ENCODE measurements around the gene PDZD7. TPM values are rescaled to one million over a fixed set of nuclear protein-coding genes. Genes with fewer than 3 reads are reported as not detected.

The PDZD7 gene
- total and polyA plus RNA-seq, 2 of the 8 experiments (the other 6 are each of a cell fraction or from before 2014, with no cell fraction given), result 0.88 to 1.6 TPM

DNA sequence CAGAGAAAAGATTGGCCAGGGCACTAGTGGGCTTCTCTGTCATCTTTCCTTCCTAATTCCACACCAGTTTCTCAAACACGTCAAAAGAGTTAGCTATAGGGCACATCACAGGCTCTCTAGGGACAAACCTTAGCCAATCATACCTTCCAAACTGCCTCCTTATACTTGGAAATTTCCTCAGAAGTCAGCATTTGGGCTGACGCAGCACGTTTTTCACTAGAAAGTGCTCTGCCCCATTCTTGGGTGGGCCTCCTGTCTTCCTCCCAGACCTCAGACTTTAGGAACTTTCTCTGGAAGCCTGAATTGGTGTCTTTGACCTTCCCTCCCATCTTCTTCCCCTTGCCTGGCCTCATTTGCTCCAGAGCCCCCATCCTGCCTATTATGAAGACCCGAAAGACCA lies 11.2 kb upstream of the PDZD7 start:
- Histone ChIP-seq H3K27me3 (replicated peaks in 1 of 4; ENCODE audit: control insufficient read depth in 3 of 4, extremely low read depth in 1 of 4, insufficient read depth in 3 of 4, low read length in 3 of 4) (peaks cover 14 to 35% (median 30%) of the 10 kb centered on the region in 4 experiments), H2BK15ac (ENCODE audit: low read length) (no peak overlapping the region), H3K27ac (ENCODE audit: low read depth, low read length) (no peak overlapping the region), H4K8ac (ENCODE audit: extremely low read depth, insufficient read depth, low read length) (no peak overlapping the region), H2BK20ac (ENCODE audit: low read length) (no peak overlapping the region), H3K23ac (ENCODE audit: insufficient read length) (no peak overlapping the region), H2AK5ac (ENCODE audit: low read depth, low read length) (no peak overlapping the region), H3K79me1 (ENCODE audit: low read depth, low read length) (no peaks in the 10 kb centered on the region), H2BK5ac (ENCODE audit: low read depth, low read length) (peak overlapping the region; percentile 56; the same call in 1 of the 2 replicates), H2AFZ (ENCODE audit: low read length) (no peak overlapping the region), H3K14ac (ENCODE audit: insufficient read length) (no peak overlapping the region), H3K4ac (replicated peaks; ENCODE audit: insufficient read length, low read depth, low read length) (no peak overlapping the region), H3K9me3 (ENCODE audit: insufficient read depth in 2 of 2, low read depth in 1 of 2, low read length in 1 of 2) (no peaks in the 10 kb centered on the region), H3K23me2 (ENCODE audit: low read depth, low read length) (peaks cover 5% of the 10 kb centered on the region; the same call in 1 of the 2 replicates), H3K79me2 (ENCODE audit: control insufficient read depth in 1 of 2, insufficient read depth in 2 of 2, low read length in 2 of 2) (no peaks in the 10 kb centered on the region), H3K4me2 (ENCODE audit: insufficient read depth in 1 of 2, low read depth in 2 of 2, low read length in 2 of 2) (peak overlapping the region; percentile 75 to 86), H3K56ac (replicated peaks; ENCODE audit: insufficient read length, low read depth, low read length) (no peak overlapping the region), H4K20me1 (replicated peaks in 1 of 2; ENCODE audit: control insufficient read depth in 1 of 2, insufficient read depth in 2 of 2, low read length in 2 of 2) (peaks cover 0 to 1% of the 10 kb centered on the region in 2 experiments), H3K9ac (replicated peaks in 1 of 4; ENCODE audit: extremely low read depth in 1 of 4, low read depth in 3 of 4, low read length in 3 of 4) (no peak overlapping the region), H3K18ac (ENCODE audit: extremely low read depth, low read length) (no peak overlapping the region), H3K4me3 (ENCODE audit: extremely low read depth in 1 of 4, insufficient read depth in 2 of 4, low read depth in 3 of 4, low read length in 4 of 4) (peak overlapping the region in 2 of 4 experiments; percentile 72 to 74; a peak in 5 of 8 replicates), H4K91ac (replicated peaks; ENCODE audit: insufficient read length, low read length) (no peak overlapping the region), H3K36me3 (ENCODE audit: control insufficient read depth in 2 of 4, insufficient read depth in 4 of 4, low read length in 3 of 4) (no peaks in the 10 kb centered on the region), H2BK12ac (ENCODE audit: low read depth, low read length) (peak overlapping the region; percentile 60; the same call in 1 of the 2 replicates), H2BK120ac (replicated peaks; ENCODE audit: low read depth, low read length) (no peak overlapping the region), H4K5ac (ENCODE audit: insufficient read length, low read depth, low read length) (no peak overlapping the region), H3K4me1 (replicated peaks in 1 of 4; ENCODE audit: control insufficient read depth in 3 of 4, insufficient read depth in 4 of 4, low read length in 3 of 4) (peaks cover 3 to 17% (median 9%) of the 10 kb centered on the region in 4 experiments)
- TF ChIP-seq NRF1 (IDR thresholded peaks at IDR 0.05; ENCODE audit: low read depth, low read length) (no peak), CBX5 (IDR thresholded peaks at IDR 0.05; ENCODE audit: low read depth, low read length) (no peak)
- TF ChIP-seq, protein P1, sequence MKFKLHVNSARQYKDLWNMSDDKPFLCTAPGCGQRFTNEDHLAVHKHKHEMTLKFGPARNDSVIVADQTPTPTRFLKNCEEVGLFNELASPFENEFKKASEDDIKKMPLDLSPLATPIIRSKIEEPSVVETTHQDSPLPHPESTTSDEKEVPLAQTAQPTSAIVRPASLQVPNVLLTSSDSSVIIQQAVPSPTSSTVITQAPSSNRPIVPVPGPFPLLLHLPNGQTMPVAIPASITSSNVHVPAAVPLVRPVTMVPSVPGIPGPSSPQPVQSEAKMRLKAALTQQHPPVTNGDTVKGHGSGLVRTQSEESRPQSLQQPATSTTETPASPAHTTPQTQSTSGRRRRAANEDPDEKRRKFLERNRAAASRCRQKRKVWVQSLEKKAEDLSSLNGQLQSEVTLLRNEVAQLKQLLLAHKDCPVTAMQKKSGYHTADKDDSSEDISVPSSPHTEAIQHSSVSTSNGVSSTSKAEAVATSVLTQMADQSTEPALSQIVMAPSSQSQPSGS (IDR thresholded peaks at IDR 0.05; ENCODE audit: low read length), result no peak
- no peak for DNase-seq (ENCODE audit: low read depth in 1 of 2, low spot score in 2 of 2)
- no peak for FAIRE-seq
- ChIA-PET POLR2A (ENCODE audit: partially characterized antibody) (interaction anchor here (0.9 to 2.1 kb wide), 5 partner anchors 9 to 301 kb away, joined by 3 to 24 read pairs (median 4); partner anchors contain the start of genes KAZALD1, PDZD7 and SFXN3), CTCF (ENCODE audit: partially characterized antibody) (interaction anchor here (0.8 to 51.8 kb wide), 22 partner anchors 15 to 383 kb away, joined by 3 to 2176 read pairs (median 4); partner anchors contain the start of genes KAZALD1, PDZD7 and SFXN3)
- WGBS, 2 experiments (ENCODE audit: extremely low coverage in 1 of 2, insufficient coverage in 1 of 2, insufficient read length in 1 of 2, insufficient replicate concordance in 2 of 2, low coverage in 1 of 2, low lambda C conversion rate in 2 of 2, missing lambda C conversion rate in 1 of 2), result 88% methylated on average over 4 of the region's 4 CpGs; no CpG with 5 or more reads in 1 of the 2 experiments

Measured in H1 (cell line).